Neural cell (in vitro differentiated cells): Measurements from ENCODE around the gene TIGD3. TPM values are rescaled to one million over a fixed set of nuclear protein-coding genes. Genes with fewer than 3 reads are reported as not detected.

Experiments
- H2AFZ ChIP-seq: fragments of 200-600, 300-800 bp; sonication (generic), shearing (Covaris generic); 2 replicates; pipeline ENCODE4 v1.6.0; 2014; ENCODE audit warnings: low read depth, mild to moderate bottlenecking, antibody characterized with exemption, low read length, moderate library complexity
- H3F3A ChIP-seq: fragments of 200-600 bp; shearing (Covaris generic); 2 replicates; pipeline ENCODE4 v1.6.1; 2016; ENCODE audit warnings: mild to moderate bottlenecking, moderate library complexity, mixed read lengths, antibody characterized with exemption, low read length; ENCODE audit not compliant: insufficient read depth, poor library complexity, severe bottlenecking
- H3K27ac ChIP-seq: fragments of 200-600, 300-800 bp; sonication (generic), shearing (Covaris generic); 2 replicates; pipeline ENCODE4 v1.5.1; 2014; ENCODE audit warnings: mild to moderate bottlenecking, low read length, moderate library complexity
- H3K27me3 ChIP-seq: fragments of 300-800, 200-600 bp; sonication (generic), shearing (Covaris generic); 2 replicates; pipeline ENCODE4 v1.6.0; 2014; ENCODE audit warnings: mild to moderate bottlenecking, low read depth, low read length, moderate library complexity; ENCODE audit not compliant: insufficient read depth
- H3K36me3 ChIP-seq: fragments of 300-800, 200-600 bp; sonication (generic), shearing (Covaris generic); 2 replicates; pipeline ENCODE4 v1.5.1; 2014; ENCODE audit warnings: mild to moderate bottlenecking, antibody characterized with exemption, low read length, moderate library complexity; ENCODE audit not compliant: insufficient read depth
- H3K4me2 ChIP-seq: fragments of 300-800, 200-600 bp; sonication (generic), shearing (Covaris generic); 2 replicates; pipeline ENCODE4 v1.6.0; 2014; ENCODE audit warnings: mild to moderate bottlenecking, low read length
- H3K4me3 ChIP-seq: fragments of 300-800, 200-600 bp; sonication (generic), shearing (Covaris generic); 2 replicates; pipeline ENCODE4 v1.5.1; 2014; ENCODE audit warnings: mild to moderate bottlenecking, low read length, moderate library complexity
- H3K79me2 ChIP-seq: fragments of 200-600 bp; shearing (Covaris generic); replicated peaks from 2 replicates; pipeline ENCODE4 v1.6.0; 2014; ENCODE audit warnings: mild to moderate bottlenecking, low read length, moderate library complexity; ENCODE audit not compliant: insufficient read depth
- H3K9ac ChIP-seq: fragments of 300-800, 200-600 bp; sonication (generic), shearing (Covaris generic); 2 replicates; pipeline ENCODE4 v1.6.1; 2016; ENCODE audit warnings: mild to moderate bottlenecking, low read length, mixed read lengths
- H3K9me2 ChIP-seq: fragments of 200-600 bp; shearing (Covaris generic); 2 replicates; pipeline ENCODE4 v1.6.1; 2016; ENCODE audit warnings: mild to moderate bottlenecking, low read length, mixed read lengths; ENCODE audit not compliant: insufficient read depth
- H3K9me3 ChIP-seq: fragments of 200-600, 300-800 bp; sonication (generic), shearing (Covaris generic); 2 replicates; pipeline ENCODE4 v1.6.1; 2016; ENCODE audit warnings: mild to moderate bottlenecking, mixed run types, low read length, moderate library complexity, mixed read lengths
- H4K20me1 ChIP-seq: fragments of 200-600 bp; shearing (Covaris generic); 2 replicates; pipeline ENCODE4 v1.6.1; 2016; ENCODE audit warnings: mild to moderate bottlenecking, mixed run types; ENCODE audit not compliant: insufficient read depth
- CTCF ChIP-seq: fragments of 450-650 bp; IDR thresholded peaks from 2 replicates; pipeline ENCODE4 v1.5.1; 2014; ENCODE audit warnings: antibody characterized with exemption, mild to moderate bottlenecking, moderate library complexity; ENCODE audit not compliant: poor library complexity, severe bottlenecking
- EP300 ChIP-seq: fragments of 450-650 bp; conservative IDR thresholded peaks from 2 replicates; pipeline ENCODE4 v1.6.1; 2014; ENCODE audit warnings: antibody characterized with exemption, mild to moderate bottlenecking, moderate library complexity; ENCODE audit not compliant: poor library complexity, severe bottlenecking
- EZH2 ChIP-seq: fragments of 200-600, 300-800 bp; shearing (Covaris generic), sonication (generic); IDR thresholded peaks from 2 replicates; pipeline ENCODE4 v1.6.1; 2014; ENCODE audit warnings: antibody characterized with exemption, low read length, borderline replicate concordance, mild to moderate bottlenecking; ENCODE audit not compliant: insufficient read depth, poor library complexity, severe bottlenecking
- MXI1 ChIP-seq: fragments of 450-650 bp; conservative IDR thresholded peaks from 2 replicates; pipeline ENCODE4 v1.6.1; 2014; ENCODE audit warnings: antibody characterized with exemption, mild to moderate bottlenecking; ENCODE audit not compliant: poor library complexity, severe bottlenecking
- POLR2AphosphoS5 ChIP-seq: IDR thresholded peaks from 2 replicates; pipeline ENCODE4 v1.6.1; 2012
- RAD21 ChIP-seq: fragments of 450-650 bp; conservative IDR thresholded peaks from 2 replicates; pipeline ENCODE4 v1.6.1; 2014; ENCODE audit warnings: antibody characterized with exemption, mild to moderate bottlenecking, moderate library complexity
- REST ChIP-seq: IDR thresholded peaks from 2 replicates; pipeline ENCODE4 v1.6.1; 2012; ENCODE audit warnings: borderline replicate concordance
- SMC3 ChIP-seq: fragments of 450-650 bp; conservative IDR thresholded peaks from 2 replicates; pipeline ENCODE4 v1.6.1; 2014; ENCODE audit warnings: antibody characterized with exemption, mild to moderate bottlenecking, moderate library complexity; ENCODE audit not compliant: poor library complexity
- TAF1 ChIP-seq: IDR thresholded peaks from 2 replicates; pipeline ENCODE4 v1.6.1; 2012; ENCODE audit warnings: low read depth
- polyA plus RNA-seq: library from polyadenylated mRNA; depleted of rRNA; stranded (reverse); fragments of >200 nt; gene quantifications from 2 replicates; pipeline ENCODE4 v1.2.3, GENCODE V29; 2014

The TIGD3 gene
- polyA plus RNA-seq, 1 donor from 2014 or later: 16.1 TPM

- H3K9me2 ChIP-seq: no peaks in the 10 kb centered on the region
- peak within 1 kb of the TSS; percentile 95 for H3K4me3 ChIP-seq
- H3K9ac ChIP-seq: peak within 1 kb of the TSS; percentile 86
- H3K79me2 ChIP-seq: peaks cover 8% of the 10 kb centered on the region
- no peaks in the 10 kb centered on the region for H3K36me3 ChIP-seq
- H3K27me3 ChIP-seq: no peaks in the 10 kb centered on the region
- peak within 1 kb of the TSS; percentile 86 for H3K4me2 ChIP-seq
- H3F3A ChIP-seq: no peaks in the 10 kb centered on the region
- H2AFZ ChIP-seq: peak within 1 kb of the TSS; percentile 92
- TF ChIP-seq SMC3: peak; percentile 40
- TF ChIP-seq EZH2: no peak
- no peak for TF ChIP-seq RAD21
- TF ChIP-seq CTCF: no peak
- peak; percentile 44 for TF ChIP-seq TAF1
- peak; percentile 69 for TF ChIP-seq REST
- TF ChIP-seq MXI1: peak; percentile 74
- no peak for TF ChIP-seq EP300
- TF ChIP-seq POLR2AphosphoS5: peak; percentile 79
- no peaks in the 10 kb centered on the region for H3K9me3 ChIP-seq
- H3K27ac ChIP-seq: peak within 1 kb of the TSS; percentile 56
- no peaks in the 10 kb centered on the region for H4K20me1 ChIP-seq
Measured at GRCh38 chr11:65386307-65387140, 32.0 kb downstream of the TIGD3 start, which contains the start of gene FRMD8. Gene FRMD8 (plus strand): TSS chr11:65386637. CDS start chr11:65387037, 400 bp downstream.

GRCh38 chr11:65388731-65389130, 34.2 kb downstream of the TIGD3 start:
- Histone ChIP-seq H3F3A (no peaks in the 10 kb centered on the region), H3K9me2 (no peaks in the 10 kb centered on the region), H4K20me1 (no peaks in the 10 kb centered on the region), H3K4me3 (no peak overlapping the region), H3K9ac (no peak overlapping the region), H2AFZ (no peak overlapping the region), H3K4me2 (no peak overlapping the region), H3K27me3 (no peaks in the 10 kb centered on the region), H3K36me3 (no peaks in the 10 kb centered on the region), H3K9me3 (no peaks in the 10 kb centered on the region), H3K79me2 (peaks cover 8% of the 10 kb centered on the region), H3K27ac (no peak overlapping the region)
- TF ChIP-seq POLR2AphosphoS5 (no peak), TAF1 (no peak), MXI1 (no peak), EP300 (no peak), EZH2 (no peak), SMC3 (no peak), REST (no peak), RAD21 (no peak), CTCF (no peak)
